ENCODE measurements around the gene HDGFL2.
"Not testable (repeated sequence)": the region's sequence is repeated elsewhere in the genome, so short reads cannot be mapped to it uniquely, and the experiment has no call there.

The HDGFL2 gene

GRCh38 chr19:4534836-4535658 is 63.0 kb downstream of the HDGFL2 start, which contains the start of gene PLIN5:
PLIN5 (minus strand) TSS chr19:4535224; CDS start chr19:4534074, 1,150 bp downstream.
- DNase-seq (ENCODE audit: low read depth in 2 of 2) = peak in 1 of 2 donors; percentile 23

DNA sequence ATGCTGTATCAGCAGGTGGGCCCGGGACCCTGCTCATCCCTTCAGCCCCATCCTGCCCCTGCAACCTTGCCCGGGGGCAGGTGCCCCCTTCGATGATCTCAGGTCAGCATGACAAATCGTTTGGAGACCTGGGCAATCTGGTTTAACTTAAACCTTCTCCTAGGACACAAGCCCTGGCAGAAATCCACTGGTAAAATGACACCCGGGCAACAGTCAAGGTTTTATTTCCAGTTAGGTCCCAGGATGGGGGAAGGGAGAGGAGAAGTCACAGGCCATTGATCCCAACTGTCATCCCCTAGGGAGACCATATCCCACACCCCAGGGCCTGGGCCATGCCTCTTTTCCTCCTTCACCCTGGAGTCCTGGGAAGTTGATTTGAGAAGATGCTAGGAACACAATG is 64.7 kb downstream of the HDGFL2 start:
- no peak for DNase-seq (ENCODE audit: low read depth in 2 of 2)

GRCh38 chr19:4537953-4538600 is 66.0 kb downstream of the HDGFL2 start:
- DNase-seq (ENCODE audit: low read depth in 2 of 2) = no peak

- no peak for DNase-seq (ENCODE audit: low read depth in 2 of 2)
These were observed 66.5 kb downstream of the HDGFL2 start for GRCh38 chr19:4538601-4538954.

GRCh38 chr19:4539169-4539692 is 67.1 kb downstream of the HDGFL2 start:
- DNase-seq (ENCODE audit: low read depth in 2 of 2) = no peak

GRCh38 chr19:4539693-4540581 is 67.8 kb downstream of the HDGFL2 start, which contains the start of gene LRG1:
LRG1 (minus strand) TSS chr19:4540036; CDS start chr19:4540013, 23 bp downstream.
- DNase-seq (ENCODE audit: low read depth in 2 of 2) = no peak

DNA sequence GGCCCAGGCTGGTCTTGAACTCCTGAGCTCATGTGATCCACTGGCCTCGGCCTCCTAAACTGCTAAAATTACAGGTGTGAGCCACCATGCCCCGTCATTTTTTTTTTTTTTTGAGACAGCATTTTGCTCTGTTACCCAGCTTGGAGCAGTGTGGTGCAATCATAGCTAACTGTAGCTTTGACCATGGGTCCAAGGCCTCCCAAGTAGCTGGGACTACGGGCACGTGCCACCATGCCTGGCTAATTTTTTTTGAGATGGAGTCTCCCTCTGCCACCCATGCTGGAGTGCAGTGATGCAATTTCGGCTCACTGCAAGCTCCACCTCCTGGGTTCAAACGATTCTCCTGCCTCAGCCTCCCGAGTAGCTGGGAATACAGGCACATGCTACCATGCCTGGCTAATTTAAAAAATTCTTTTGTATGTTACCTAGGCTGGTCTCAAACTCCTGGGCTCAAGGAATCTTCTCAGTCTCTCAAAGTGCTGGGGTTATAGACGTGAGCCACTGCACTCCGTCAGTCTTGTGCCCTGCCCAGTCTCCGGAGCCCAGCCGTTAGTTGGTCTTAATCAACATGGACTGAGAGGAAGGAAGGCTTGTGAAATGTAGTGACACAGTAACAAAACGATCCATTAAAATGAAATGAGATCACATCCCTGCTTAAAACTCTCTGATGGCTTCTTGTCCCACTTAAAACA is 69.2 kb downstream of the HDGFL2 start:
- no peak for DNase-seq (ENCODE audit: low read depth in 2 of 2)

- DNase-seq (ENCODE audit: low read depth in 2 of 2) = not testable (repeated sequence)
These were observed 69.7 kb downstream of the HDGFL2 start for GRCh38 chr19:4541806-4542145.

DNA sequence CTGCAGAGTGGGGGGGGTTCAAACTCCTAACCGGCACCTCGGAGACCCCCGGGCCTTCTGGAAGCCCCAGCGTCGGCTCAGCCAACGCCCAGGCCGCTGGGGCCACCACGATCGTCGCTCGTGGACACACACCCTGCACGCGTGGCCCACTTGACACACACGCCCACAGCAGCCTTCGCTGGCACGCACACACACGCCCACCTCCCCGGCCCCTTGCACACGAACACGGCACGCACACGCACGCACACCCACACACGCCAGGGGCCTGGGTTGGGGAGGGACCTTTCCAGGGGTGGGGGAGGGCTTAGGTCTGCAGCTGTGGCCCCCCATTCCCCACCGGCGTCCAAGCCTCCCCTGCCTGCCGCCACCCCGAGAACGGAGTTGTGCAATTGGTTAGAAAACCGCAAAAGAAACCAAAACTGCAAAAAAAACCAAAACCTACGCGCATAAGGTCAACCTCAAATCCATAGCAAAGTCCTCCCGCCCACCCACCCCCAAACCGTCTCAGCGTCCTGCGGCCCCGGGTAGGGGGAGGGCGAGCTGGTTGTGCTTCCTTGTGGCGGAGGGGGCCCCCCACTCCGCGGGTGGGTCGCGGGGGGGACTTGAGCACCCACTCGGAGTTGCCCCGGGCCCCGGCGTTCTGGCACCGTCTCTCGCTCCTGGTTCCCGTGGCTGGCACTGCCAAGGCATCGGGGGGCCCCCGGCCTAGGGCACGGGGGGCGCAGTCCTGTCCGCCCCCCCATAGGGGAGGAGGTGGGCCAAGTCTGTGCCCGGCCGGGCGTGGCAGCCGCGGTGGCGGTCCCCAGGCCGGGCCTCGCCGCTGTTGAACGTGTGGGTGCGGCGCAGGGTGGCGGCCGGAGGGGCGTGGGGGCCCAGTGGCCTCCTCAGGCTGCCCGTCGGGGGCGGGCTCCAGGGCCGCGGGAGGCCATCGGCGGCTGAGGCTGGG is 71.1 kb downstream of the HDGFL2 start:
- DNase-seq (ENCODE audit: low read depth in 2 of 2) = no peak

- no peak for DNase-seq (ENCODE audit: low read depth in 2 of 2)
These were observed 71.9 kb downstream of the HDGFL2 start for GRCh38 chr19:4543842-4544647.

DNA sequence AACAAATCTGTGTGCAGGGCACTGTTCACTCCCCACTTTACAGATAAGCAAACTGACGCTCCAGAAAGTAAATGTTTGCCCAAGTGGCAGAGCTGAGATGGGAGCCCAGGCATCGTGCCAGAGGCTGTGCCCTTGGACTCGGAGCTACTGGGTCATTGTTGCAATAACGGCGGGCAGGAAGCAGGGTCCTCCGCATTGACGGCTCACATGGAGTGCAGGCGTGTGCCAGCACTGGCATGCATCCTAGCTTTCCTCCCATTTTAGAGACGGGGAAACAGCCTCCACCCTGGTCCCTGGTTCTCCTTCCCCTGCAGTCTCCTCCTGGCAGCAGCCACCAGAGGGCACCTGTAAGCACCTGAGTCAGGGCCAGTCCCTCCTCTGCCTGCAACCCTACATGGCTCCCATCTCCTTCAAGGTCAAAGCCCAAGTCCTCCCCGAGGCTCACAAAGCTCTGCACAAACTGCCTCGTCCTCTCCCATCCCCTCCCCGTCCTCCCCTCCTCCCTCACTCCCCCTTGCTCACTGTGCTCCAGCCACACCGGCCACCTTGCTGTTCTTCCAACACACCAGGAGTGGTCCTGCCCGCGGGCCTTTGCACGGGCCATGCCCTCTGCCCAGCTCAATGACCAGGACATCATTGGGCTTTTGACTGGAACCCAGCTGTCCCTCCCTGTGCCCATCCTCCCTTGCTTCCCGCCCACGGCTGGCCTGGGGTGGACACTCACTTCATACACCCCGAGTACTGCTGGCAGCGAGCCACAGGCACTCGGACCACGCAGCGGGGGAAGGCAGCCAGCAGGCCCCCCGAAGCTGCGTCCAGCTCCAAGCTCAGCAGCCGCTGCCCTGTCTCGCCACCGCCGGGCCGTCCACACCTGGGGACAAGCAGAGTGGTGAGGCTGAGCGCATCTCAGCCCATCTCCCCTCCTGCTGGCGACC is 75.5 kb downstream of the HDGFL2 start:
- no peak for DNase-seq (ENCODE audit: low read depth in 2 of 2)

DNA sequence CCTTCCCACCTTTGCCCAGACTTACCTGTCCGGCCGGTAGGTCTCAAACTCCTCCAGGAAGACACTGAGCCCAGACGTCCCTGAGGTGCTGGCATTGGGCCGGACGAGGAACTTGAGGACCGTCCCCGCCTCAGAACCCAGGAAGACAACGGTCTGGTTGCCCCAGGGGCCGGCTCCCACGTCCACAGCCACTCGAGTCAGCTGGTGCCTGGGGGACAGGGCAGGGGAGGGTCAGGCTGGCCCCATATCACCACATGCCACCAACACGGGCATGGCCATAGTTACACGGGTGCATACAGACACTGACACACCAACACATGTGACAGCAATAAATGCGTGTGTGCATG is 76.1 kb downstream of the HDGFL2 start:
- no peak for DNase-seq (ENCODE audit: low read depth in 2 of 2)

DNA sequence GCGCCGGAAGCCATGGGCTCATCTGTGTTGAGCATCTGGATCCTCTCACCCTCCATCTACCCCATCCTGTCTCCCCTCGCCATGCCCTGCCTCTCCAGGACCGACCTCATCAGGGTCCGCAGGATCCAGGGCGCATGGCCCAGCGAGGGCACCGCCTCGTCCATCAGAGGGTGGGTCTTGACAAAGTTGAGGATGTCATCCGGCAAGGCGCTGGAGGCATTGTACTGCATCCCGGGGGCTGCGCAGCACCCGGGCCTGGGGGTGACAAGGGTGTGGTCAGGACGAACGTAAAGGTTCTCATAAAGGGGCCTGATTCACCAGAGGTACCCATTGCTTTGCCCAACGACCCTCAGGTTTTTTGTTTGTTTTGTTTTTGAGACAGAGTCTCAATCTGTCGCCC is 77.9 kb downstream of the HDGFL2 start:
- no peak for DNase-seq (ENCODE audit: low read depth in 2 of 2)

GRCh38 chr19:4550479-4551050 is 78.5 kb downstream of the HDGFL2 start:
- DNase-seq (ENCODE audit: low read depth in 2 of 2) = no peak
